Esophagus squamous epithelium (tissue), 5 donors: ENCODE results near the gene AP2M1. TPM values are rescaled to one million over a fixed set of nuclear protein-coding genes. Genes with fewer than 3 reads are reported as not detected.

Source experiments
- DNase-seq: peaks from one replicate; lab custom pipeline; 2025; lab: John Stamatoyannopoulos, UW
- H3K27ac ChIP-seq, 4 donors: fragments of 200-600 bp; sonication (generic); one replicate each; pipeline ENCODE4 v1.5.1; 2016 to 2019; ENCODE audit warnings: mild to moderate bottlenecking in 1 of 4
- H3K27me3 ChIP-seq, 4 donors: fragments of 200-600 bp; sonication (generic); 1 replicate in 3 of 4; 2 replicates in 1 of 4; pipeline versions ENCODE4 v1.5.1 to v1.6.0; 2017 to 2021; ENCODE audit warnings: antibody characterized with exemption in 1 of 4
- H3K36me3 ChIP-seq, 3 donors: fragments of 200-600 bp; sonication (generic); one replicate each; pipeline ENCODE4 v1.5.1; 2016 to 2019
- H3K4me1 ChIP-seq, 3 donors: fragments of 200-600 bp; sonication (generic); one replicate each; pipeline ENCODE4 v1.5.1; 2017 to 2019
- H3K4me3 ChIP-seq, 4 donors: fragments of 200-600 bp; sonication (generic); 1 replicate in 3 of 4; 2 replicates in 1 of 4; pipeline ENCODE4 v1.5.1; 2016 to 2019; ENCODE audit warnings: mild to moderate bottlenecking in 2 of 4, moderate library complexity in 1 of 4
- H3K9me3 ChIP-seq, 3 donors: fragments of 200-600 bp; sonication (generic); one replicate each; pipeline ENCODE4 v1.5.1; 2016 to 2019
- POLR2A ChIP-seq, 4 donors: fragments of 450-650 bp; IDR thresholded peaks; one replicate each; pipeline ENCODE4 v1.6.1; 2017; ENCODE audit warnings: antibody characterized with exemption in 4 of 4, mild to moderate bottlenecking in 4 of 4, moderate library complexity in 3 of 4
- WGBS, 2 donors: methylation state at CpG; one replicate each; pipeline ENCODE4 v1.1.5; 2018; 5-methylcytosine and 5-hydroxymethylcytosine counted together
- intact Hi-C: fragments of 100-400 bp; cut with DNase I; formaldehyde crosslinking; loops from one replicate; pipeline ENCODE4 v1.15.0; 2022
- total RNA-seq, 4 donors: library from RNA; depleted of rRNA; stranded (reverse); fragments of >200 nt; gene quantifications; one replicate each; pipeline ENCODE4 v1.1.0, GENCODE V29; 2016
- TF ChIP-seq, protein P1 (sequence below), 6 experiments: fragments of 450-650 bp in 4 of 6; fragments of 200-600 bp in 2 of 6; sonication (generic) in 2 of 6; IDR thresholded peaks; one replicate each; pipeline ENCODE4 v1.5.1; 2016 to 2019; ENCODE audit warnings: antibody characterized with exemption in 6 of 6, mild to moderate bottlenecking in 4 of 6, moderate library complexity in 4 of 6
- donor health status: DM: yes; HTN: yes; CAD: no.

The AP2M1 gene
- total RNA-seq, 4 donors from 2014 or later = 139 to 212 (median 208) TPM

DNA sequence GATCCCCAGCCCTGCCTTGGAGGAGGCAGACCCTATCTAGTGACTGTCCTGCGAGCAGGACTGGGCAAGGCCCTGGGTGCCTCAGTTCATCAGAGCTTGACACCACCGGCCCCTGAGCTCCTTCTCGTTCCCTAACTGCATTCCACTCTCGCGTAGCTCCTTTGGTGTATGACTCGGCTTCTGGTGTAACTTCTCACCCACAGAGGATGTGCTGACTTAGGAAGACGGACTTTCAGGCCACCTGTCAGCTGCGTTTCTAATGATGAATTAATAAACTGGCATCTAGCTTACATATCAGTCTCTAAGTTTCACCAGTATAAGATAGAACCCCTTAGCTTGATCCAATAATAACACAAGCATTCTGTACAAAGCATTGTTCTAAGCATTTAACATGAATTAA is 28.9 kb downstream of the AP2M1 start:
- no peaks in the 10 kb centered on the region for H3K4me1 ChIP-seq
- TF ChIP-seq, protein P1, sequence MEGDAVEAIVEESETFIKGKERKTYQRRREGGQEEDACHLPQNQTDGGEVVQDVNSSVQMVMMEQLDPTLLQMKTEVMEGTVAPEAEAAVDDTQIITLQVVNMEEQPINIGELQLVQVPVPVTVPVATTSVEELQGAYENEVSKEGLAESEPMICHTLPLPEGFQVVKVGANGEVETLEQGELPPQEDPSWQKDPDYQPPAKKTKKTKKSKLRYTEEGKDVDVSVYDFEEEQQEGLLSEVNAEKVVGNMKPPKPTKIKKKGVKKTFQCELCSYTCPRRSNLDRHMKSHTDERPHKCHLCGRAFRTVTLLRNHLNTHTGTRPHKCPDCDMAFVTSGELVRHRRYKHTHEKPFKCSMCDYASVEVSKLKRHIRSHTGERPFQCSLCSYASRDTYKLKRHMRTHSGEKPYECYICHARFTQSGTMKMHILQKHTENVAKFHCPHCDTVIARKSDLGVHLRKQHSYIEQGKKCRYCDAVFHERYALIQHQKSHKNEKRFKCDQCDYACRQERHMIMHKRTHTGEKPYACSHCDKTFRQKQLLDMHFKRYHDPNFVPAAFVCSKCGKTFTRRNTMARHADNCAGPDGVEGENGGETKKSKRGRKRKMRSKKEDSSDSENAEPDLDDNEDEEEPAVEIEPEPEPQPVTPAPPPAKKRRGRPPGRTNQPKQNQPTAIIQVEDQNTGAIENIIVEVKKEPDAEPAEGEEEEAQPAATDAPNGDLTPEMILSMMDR (IDR thresholded peaks at IDR 0.05) = no peak
- no peak for TF ChIP-seq POLR2A (IDR thresholded peaks at IDR 0.05)
- 79 to 80% methylated on average over 8 of the region's 8 CpGs for WGBS, 2 donors
- no peak overlapping the region for H3K27ac ChIP-seq
- no peaks in the 10 kb centered on the region for H3K9me3 ChIP-seq
- intact Hi-C loops = no loop called here
- peaks cover 0 to 24% (median 0%) of the 10 kb centered on the region in 4 donors for H3K27me3 ChIP-seq
- H3K4me3 ChIP-seq = no peak overlapping the region
- DNase-seq = no peak
- H3K36me3 ChIP-seq = no peaks in the 10 kb centered on the region

DNA sequence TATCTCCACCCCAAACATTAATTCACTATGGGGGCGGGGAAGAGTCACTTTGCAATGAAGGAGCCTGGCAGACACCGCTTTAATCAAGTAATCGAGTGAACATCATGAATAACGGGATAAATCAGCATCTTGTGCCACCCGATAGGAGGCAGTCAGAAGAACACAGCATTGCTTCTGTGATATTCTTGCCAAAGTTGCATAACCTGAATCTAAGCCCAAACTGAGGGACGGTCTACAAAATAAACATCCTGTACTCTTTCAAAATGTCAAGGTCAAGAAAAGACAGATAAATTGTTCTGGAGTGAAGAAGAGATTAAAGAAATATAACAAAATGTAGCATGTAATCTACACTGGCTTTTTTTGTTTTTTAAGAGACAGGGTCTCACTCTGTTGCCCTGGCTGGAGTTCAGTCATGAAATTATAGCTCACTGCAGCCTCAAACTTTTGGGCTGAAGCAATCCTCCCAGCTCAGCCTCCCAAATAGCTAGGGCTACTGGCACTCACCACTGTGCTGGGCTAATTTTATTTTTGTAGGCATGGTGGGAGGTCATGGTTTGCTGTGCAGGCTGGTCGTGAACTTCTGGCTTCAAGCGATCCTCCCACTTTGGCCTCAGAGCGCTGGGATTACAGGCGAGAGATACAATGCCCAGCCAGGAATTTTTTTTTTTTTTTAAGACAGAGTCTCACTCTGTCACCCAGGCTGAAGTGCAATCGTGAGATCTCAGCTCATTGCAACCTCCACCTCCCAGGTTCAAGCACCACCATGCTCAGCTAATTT is 34.7 kb downstream of the AP2M1 start:
- H3K4me1 ChIP-seq = no peaks in the 10 kb centered on the region
- no peak for DNase-seq
- H3K27me3 ChIP-seq = peaks cover 0 to 24% (median 0%) of the 10 kb centered on the region in 4 donors
- no peaks in the 10 kb centered on the region for H3K9me3 ChIP-seq
- no peak for TF ChIP-seq POLR2A (IDR thresholded peaks at IDR 0.05)
- H3K4me3 ChIP-seq = no peak overlapping the region
- intact Hi-C loops = no loop called here
- no peak overlapping the region for H3K27ac ChIP-seq
- WGBS, 2 donors = 55 to 56% methylated on average over 11 of the region's 11 CpGs
- H3K36me3 ChIP-seq = no peaks in the 10 kb centered on the region

DNA sequence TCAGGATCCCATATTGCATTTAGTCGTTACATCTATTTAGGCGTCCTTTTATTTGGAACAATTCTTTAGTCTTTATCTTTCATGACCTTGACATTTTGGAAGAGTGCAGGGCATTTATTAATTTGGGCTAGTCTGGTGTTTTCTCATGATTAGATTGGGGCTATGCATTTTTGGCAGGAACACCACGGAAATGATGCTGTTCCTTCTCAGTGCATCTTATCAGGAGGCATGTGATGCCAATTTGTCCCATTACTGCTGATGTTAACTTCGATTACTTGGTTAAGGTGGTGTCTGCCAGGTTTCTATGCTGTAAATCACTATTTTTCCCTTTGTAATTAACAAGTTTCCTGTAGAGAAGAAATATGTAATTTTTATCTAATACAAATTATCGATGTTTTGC is 36.6 kb downstream of the AP2M1 start:
- Histone ChIP-seq H3K27ac (no peak overlapping the region), H3K4me3 (no peak overlapping the region), H3K36me3 (no peaks in the 10 kb centered on the region), H3K4me1 (no peaks in the 10 kb centered on the region), H3K27me3 (peaks cover 0 to 13% (median 0%) of the 10 kb centered on the region in 4 donors), H3K9me3 (no peaks in the 10 kb centered on the region)
- intact Hi-C loops = no loop called here
- TF ChIP-seq, protein P1 (IDR thresholded peaks at IDR 0.05) = no peak
- no peak for TF ChIP-seq POLR2A (IDR thresholded peaks at IDR 0.05)
- WGBS, 2 donors = 75 to 76% methylated on average over 5 of the region's 5 CpGs
- DNase-seq = no peak

DNA sequence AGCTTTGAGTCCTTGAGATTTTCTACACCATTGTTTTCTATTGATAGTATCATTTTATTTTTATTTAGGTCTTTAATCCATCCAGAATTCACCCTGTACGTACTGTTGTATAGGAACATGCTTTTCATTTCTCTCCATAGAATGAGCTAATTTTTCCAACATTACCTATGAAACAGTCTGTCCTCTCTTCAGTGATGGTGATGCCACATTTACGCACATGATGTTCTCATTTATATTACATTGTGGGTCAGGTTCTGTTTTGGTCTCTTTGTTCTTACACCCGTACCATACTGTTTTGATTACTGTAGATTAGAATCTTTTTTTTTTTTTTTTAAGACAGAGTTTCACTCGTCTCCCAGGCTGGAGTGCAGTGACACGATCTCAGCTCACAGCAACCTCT is 37.1 kb downstream of the AP2M1 start:
- no peaks in the 10 kb centered on the region for H3K36me3 ChIP-seq
- TF ChIP-seq, protein P1 (IDR thresholded peaks at IDR 0.05) = no peak
- no peak overlapping the region for H3K4me3 ChIP-seq
- no peak overlapping the region for H3K27ac ChIP-seq
- no peaks in the 10 kb centered on the region for H3K4me1 ChIP-seq
- H3K27me3 ChIP-seq = peaks cover 0 to 10% (median 0%) of the 10 kb centered on the region in 4 donors
- no peaks in the 10 kb centered on the region for H3K9me3 ChIP-seq
- intact Hi-C loops = no loop called here
- WGBS, 2 donors = 70 to 81% methylated on average over 5 of the region's 5 CpGs
- no peak for DNase-seq

DNA sequence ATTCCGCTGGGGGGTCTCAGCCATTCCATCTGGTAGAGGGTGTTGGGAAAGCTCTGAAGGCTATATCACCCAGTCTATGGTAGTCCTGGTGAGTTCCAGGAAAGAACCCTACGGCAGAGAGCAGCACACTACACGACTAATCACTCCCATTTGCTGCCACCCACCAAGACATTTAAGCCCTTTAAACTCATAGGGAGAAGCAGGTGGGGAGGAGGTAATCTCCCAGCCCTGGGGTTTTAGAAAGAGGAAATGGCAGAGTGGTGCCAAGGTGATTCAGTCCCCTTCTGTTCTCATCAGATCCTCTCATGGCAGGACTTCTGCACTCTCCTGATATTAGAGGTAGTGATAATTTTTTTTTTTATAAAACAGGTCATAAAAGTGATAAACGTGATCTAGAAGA is 44.2 kb downstream of the AP2M1 start:
- intact Hi-C loops = no loop called here
- Histone ChIP-seq H3K9me3 (no peaks in the 10 kb centered on the region), H3K27ac (no peak overlapping the region), H3K27me3 (peaks cover 0 to 32% (median 0%) of the 10 kb centered on the region in 4 donors), H3K4me1 (no peaks in the 10 kb centered on the region), H3K36me3 (no peaks in the 10 kb centered on the region), H3K4me3 (no peak overlapping the region)
- 41 to 63% methylated on average over 2 to 4 of the region's 4 CpGs for WGBS, 2 donors
- no peak for DNase-seq
- TF ChIP-seq POLR2A (IDR thresholded peaks at IDR 0.05) = no peak

DNA sequence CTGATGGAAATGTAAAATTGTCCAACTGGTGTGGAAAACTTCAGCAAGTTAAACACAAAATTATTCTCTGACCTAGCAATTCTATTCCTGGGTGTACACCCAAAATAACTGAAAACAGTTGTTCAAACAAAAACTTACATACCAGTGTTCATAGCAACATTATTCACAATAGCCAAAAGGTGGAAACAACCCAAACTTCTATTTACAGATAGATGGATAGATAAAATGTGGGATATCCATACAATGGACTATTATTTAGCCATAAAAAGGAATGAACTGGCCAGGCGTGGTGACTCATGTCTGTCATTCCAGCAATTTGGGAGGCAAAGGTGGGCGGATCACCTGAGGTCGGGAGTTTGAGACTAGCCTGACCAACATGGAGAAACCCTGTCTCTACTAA is 47.9 kb downstream of the AP2M1 start:
- no peak for TF ChIP-seq POLR2A (IDR thresholded peaks at IDR 0.05)
- TF ChIP-seq, protein P1 (IDR thresholded peaks at IDR 0.05) = no peak
- WGBS, 2 donors = 53 to 73% methylated on average over 3 of the region's 3 CpGs
- H3K4me1 ChIP-seq = no peaks in the 10 kb centered on the region
- H3K9me3 ChIP-seq = no peaks in the 10 kb centered on the region
- H3K27me3 ChIP-seq = peaks cover 0 to 61% (median 0%) of the 10 kb centered on the region in 4 donors
- intact Hi-C loops = no loop called here
- H3K36me3 ChIP-seq = no peaks in the 10 kb centered on the region
- no peak overlapping the region for H3K4me3 ChIP-seq
- DNase-seq = no peak
- no peak overlapping the region for H3K27ac ChIP-seq
